HG03469 (cell line): ENCODE results near the gene ANXA5.
"Not testable (repeated sequence)": the region's sequence is repeated elsewhere in the genome, so short reads cannot be mapped to it uniquely, and the experiment has no call there.

Experiments
- ATAC-seq: cut with Tn5 transposase; IDR thresholded peaks from one replicate; pipeline ENCODE4 v1.9.1; 2021; ENCODE audit warnings: mild to moderate bottlenecking, moderate library complexity, moderate number of reproducible peaks; ENCODE audit not compliant: unreplicated experiment

The ANXA5 gene

GRCh38 chr4:121696581-121697461 lies at the start of gene ANXA5:
Gene ANXA5, minus strand, starts transcription at chr4:121696980. Its CDS starts 391 bp downstream, at chr4:121696589.
- peak; percentile 80 for ATAC-seq

- ATAC-seq = no peak
Observed at GRCh38 chr4:121742794-121743193, 46.0 kb upstream of the ANXA5 start.

GRCh38 chr4:121741751-121742150 lies 45.0 kb upstream of the ANXA5 start:
- no peak for ATAC-seq

GRCh38 chr4:121740796-121741409 lies 44.1 kb upstream of the ANXA5 start:
- ATAC-seq = no peak

GRCh38 chr4:121739575-121739974 lies 42.8 kb upstream of the ANXA5 start:
- ATAC-seq = no peak

GRCh38 chr4:121738780-121739535 lies 42.2 kb upstream of the ANXA5 start:
- ATAC-seq = no peak

- no peak for ATAC-seq
Observed at GRCh38 chr4:121737846-121738554, 41.2 kb upstream of the ANXA5 start.

GRCh38 chr4:121736735-121737351 lies 40.1 kb upstream of the ANXA5 start:
- no peak for ATAC-seq

GRCh38 chr4:121734571-121734970 lies 37.8 kb upstream of the ANXA5 start:
- no peak for ATAC-seq

GRCh38 chr4:121733942-121734341 lies 37.2 kb upstream of the ANXA5 start:
- ATAC-seq = no peak

GRCh38 chr4:121729753-121730152 lies 33.0 kb upstream of the ANXA5 start:
- not testable (repeated sequence) for ATAC-seq

- ATAC-seq = no peak
Observed at GRCh38 chr4:121728798-121729226, 32.0 kb upstream of the ANXA5 start.

GRCh38 chr4:121728066-121728465 lies 31.3 kb upstream of the ANXA5 start:
- ATAC-seq = no peak

- ATAC-seq = peak; percentile 97
Observed at GRCh38 chr4:121726642-121727268, 30.0 kb upstream of the ANXA5 start.

GRCh38 chr4:121724671-121725070 lies 27.9 kb upstream of the ANXA5 start:
- ATAC-seq = no peak

- no peak for ATAC-seq
Observed at GRCh38 chr4:121721700-121722099, 24.9 kb upstream of the ANXA5 start.

GRCh38 chr4:121720109-121720508 lies 23.3 kb upstream of the ANXA5 start:
- no peak for ATAC-seq

- no peak for ATAC-seq
Observed at GRCh38 chr4:121717680-121718237, 21.0 kb upstream of the ANXA5 start.

- ATAC-seq = no peak
Observed at GRCh38 chr4:121714548-121714947, 17.8 kb upstream of the ANXA5 start.

GRCh38 chr4:121712783-121713182 lies 16.0 kb upstream of the ANXA5 start:
- ATAC-seq = no peak
